ENCODE results near the gene GPR183. TPM values are rescaled to one million over a fixed set of nuclear protein-coding genes. Genes with fewer than 3 reads are reported as not detected.

The GPR183 gene
- total and polyA plus RNA-seq, 5 experiments from 2014 or later, result 8.4 to 35.5 (median 10.4) TPM

DNA sequence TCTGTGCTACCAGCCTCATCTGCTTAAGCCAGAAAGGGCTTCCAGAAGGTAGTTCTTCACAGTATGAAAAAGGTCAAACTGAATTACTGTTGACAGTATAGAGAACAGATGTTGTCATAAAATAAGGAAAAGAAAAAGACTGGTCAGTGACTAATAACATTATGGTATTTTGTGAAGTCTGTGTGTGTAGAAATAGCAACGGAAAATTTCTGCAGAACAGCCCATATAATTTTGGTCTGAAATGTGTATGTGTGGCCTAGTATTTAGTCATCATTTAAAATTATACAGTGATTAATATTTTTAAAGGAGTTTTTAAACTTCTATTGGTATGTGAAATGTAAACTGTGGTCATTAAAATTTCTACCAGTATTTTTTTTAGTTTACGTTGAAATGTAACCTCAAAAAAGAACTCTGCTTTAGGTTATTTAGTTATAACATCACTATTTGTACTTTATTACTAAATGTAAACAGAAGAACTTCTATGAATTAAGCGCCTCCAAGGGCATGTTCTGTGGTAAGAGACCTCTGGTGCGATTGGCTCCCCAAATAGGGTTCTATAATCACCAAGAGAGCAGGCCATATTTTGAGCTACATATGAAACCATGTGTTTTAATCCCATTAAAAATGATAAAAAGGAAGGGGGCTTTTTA, 3.3 kb upstream of the GPR183 start:
- peak overlapping the region in 8 of 10 donors; percentile 35 to 97 (median 86) for H3K27ac Mint-ChIP-seq
- DNase-seq (no peak), ATAC-seq (no peak)
- H3K27me3 Mint-ChIP-seq, result no peaks in the 10 kb centered on the region
- H3K36me3 Mint-ChIP-seq, result peaks cover 5 to 37% (median 11%) of the 10 kb centered on the region in 3 donors
- no peaks in the 10 kb centered on the region for H3K9me3 Mint-ChIP-seq
- POLR2A ChIA-PET, result interaction anchor here (1.5 kb wide), 1 partner anchor 18 kb away, joined by 3 read pairs; no protein-coding TSS in a partner anchor
- peak overlapping the region in 4 of 10 donors; percentile 30 to 57 (median 45) for H3K4me3 Mint-ChIP-seq
- H3K4me1 Mint-ChIP-seq, result peaks cover 36 to 91% (median 87%) of the 10 kb centered on the region in 4 donors

DNA sequence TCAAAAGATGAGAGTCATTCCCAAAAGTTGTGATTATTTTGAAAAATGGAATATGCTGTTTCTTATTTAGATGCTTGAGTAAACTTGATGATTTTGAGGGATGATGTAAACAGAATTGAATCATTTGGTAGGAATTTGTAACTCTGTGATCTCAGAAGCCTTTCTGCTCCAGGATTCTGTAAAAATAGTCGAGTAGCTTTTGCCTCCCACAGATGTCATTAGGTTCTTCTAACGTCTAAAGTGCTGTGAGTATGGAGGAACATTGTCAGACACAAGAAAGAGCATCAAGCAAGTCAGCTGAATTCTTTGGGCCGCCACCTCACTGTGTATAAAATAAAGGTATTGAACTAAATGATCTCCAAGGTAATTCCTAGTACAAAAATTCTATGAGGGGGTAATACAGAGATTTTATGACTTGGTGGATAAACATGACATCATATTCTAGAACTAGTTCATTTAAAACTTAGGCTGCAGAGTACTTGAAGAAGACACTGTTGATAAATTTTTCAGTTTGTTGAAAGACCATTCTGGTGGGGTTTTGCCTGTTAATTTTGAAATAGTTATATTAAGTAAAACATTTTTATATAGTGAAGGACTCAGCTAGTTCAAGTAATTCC, 1.4 kb upstream of the GPR183 start:
- Mint-ChIP-seq H3K27ac (peak overlapping the region in 9 of 10 donors; percentile 0 to 94 (median 81)), H3K4me3 (peak overlapping the region in 4 of 10 donors; percentile 3 to 96 (median 68)), H3K36me3 (peaks cover 0 to 50% (median 11%) of the 10 kb centered on the region in 3 donors), H3K27me3 (no peaks in the 10 kb centered on the region), H3K9me3 (no peaks in the 10 kb centered on the region), H3K4me1 (peaks cover 35 to 88% (median 86%) of the 10 kb centered on the region in 4 donors)
- POLR2A ChIA-PET, result interaction anchor here (0.7 to 3.0 kb wide), 2 partner anchors 11 to 47 kb away, joined by 3 to 12 read pairs; no protein-coding TSS in a partner anchor
- no peak for ATAC-seq
- no peak for DNase-seq

DNA sequence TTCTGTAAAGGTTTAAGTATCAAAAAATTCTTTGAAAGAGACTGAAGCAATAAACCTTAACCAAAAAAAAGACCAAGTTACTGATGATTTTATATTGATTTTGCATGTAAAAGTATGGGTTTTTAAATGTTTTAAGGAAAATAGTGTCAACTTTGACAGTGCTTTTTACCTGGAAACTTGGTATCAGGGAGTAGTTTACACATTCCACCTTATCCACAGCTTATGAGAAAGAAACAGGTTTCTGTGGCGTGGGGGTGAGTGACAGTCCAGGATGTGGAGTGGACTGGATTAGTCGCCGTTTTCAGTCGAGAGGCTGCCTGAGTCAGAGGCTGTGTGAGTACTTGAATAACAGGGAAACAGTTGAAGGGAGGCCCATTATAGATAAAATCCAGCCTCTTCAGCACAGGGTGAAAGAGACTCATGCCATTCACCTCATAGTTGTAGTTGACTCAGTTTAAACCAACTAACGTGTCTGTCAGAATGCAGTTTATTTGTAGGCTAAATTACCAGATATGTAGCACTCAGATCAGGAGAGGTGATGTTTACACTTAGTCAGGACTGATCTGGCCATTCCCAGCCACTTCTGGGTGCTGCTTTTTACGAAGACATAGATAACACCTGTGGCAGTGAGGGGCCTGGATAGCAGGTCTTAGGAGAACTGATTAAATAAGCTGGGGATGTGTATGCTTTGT, 595 bp upstream of the GPR183 start:
- Mint-ChIP-seq H3K9me3 (no peaks in the 10 kb centered on the region), H3K36me3 (peaks cover 0 to 55% (median 11%) of the 10 kb centered on the region in 3 donors), H3K27me3 (no peaks in the 10 kb centered on the region), H3K4me1 (peaks cover 32 to 90% (median 87%) of the 10 kb centered on the region in 4 donors), H3K27ac (peak overlapping the region; percentile 75 to 94 (median 87)), H3K4me3 (peak overlapping the region; percentile 68 to 96 (median 82))
- ATAC-seq (peak; percentile 18 to 34), DNase-seq (no peak)
- POLR2A ChIA-PET, result interaction anchor here (0.9 to 3.0 kb wide), 5 partner anchors 10 to 75 kb away, joined by 4 to 12 read pairs (median 7); no protein-coding TSS in a partner anchor

DNA sequence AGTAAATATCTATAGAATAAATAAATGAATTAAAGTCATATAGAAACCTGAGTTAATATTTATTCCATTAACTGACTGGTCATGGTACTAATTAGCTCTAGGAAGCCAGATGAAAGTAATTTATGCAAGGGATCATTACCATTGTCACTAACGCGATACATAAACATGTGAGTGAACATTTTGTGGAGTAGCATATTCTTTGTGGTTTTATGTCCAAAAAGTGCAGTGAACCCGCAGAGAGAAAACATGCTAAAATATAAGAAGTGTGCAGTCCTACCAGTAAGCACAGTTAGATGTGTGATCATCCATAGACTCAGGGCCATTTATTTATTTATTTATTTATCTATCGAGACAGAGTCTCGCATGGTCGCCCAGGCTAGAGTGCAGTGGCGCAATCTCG, 1.6 kb downstream of the GPR183 start:
- H3K9me3 Mint-ChIP-seq, result no peaks in the 10 kb centered on the region
- peak overlapping the region; percentile 68 to 96 (median 86) for H3K4me3 Mint-ChIP-seq
- no peaks in the 10 kb centered on the region for H3K27me3 Mint-ChIP-seq
- H3K4me1 Mint-ChIP-seq, result peaks cover 25 to 86% (median 79%) of the 10 kb centered on the region in 4 donors
- H3K27ac Mint-ChIP-seq, result peak overlapping the region in 7 of 10 donors; percentile 43 to 94 (median 81)
- DNase-seq (no peak), ATAC-seq (no peak)
- POLR2A ChIA-PET, result interaction anchor here (1.2 to 2.3 kb wide), 6 partner anchors 13 to 77 kb away, joined by 4 to 10 read pairs (median 6); no protein-coding TSS in a partner anchor
- peaks cover 0 to 54% (median 13%) of the 10 kb centered on the region in 3 donors for H3K36me3 Mint-ChIP-seq

DNA sequence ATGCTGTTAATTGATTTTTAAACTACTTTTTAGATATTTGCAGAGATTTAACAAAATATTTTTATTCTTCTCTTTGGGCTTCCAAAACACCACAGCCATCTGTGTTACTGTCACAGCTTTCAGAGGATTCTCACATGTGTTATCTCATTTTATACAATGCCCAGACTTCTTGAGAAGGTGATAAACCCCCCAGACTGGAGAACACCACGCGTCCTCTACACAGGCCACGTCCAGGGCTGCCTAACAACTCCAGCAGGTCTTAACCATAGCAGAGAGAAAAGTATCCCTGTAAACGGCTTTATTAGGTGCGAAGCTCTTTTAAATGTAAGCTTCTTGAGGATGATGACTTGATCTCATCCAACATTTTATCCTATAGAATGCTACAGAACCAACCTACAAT, 2.0 kb downstream of the GPR183 start:
- POLR2A ChIA-PET, result interaction anchor here (1.2 to 2.3 kb wide), 5 partner anchors 13 to 78 kb away, joined by 4 to 10 read pairs (median 5); no protein-coding TSS in a partner anchor
- H3K27me3 Mint-ChIP-seq, result no peaks in the 10 kb centered on the region
- peak overlapping the region; percentile 18 to 96 (median 72) for H3K4me3 Mint-ChIP-seq
- H3K36me3 Mint-ChIP-seq, result peaks cover 0 to 54% (median 13%) of the 10 kb centered on the region in 3 donors
- no peak for DNase-seq
- peak overlapping the region in 9 of 10 donors; percentile 57 to 94 (median 77) for H3K27ac Mint-ChIP-seq
- H3K9me3 Mint-ChIP-seq, result no peaks in the 10 kb centered on the region
- ATAC-seq, result no peak
- H3K4me1 Mint-ChIP-seq, result peaks cover 27 to 86% (median 80%) of the 10 kb centered on the region in 4 donors

DNA sequence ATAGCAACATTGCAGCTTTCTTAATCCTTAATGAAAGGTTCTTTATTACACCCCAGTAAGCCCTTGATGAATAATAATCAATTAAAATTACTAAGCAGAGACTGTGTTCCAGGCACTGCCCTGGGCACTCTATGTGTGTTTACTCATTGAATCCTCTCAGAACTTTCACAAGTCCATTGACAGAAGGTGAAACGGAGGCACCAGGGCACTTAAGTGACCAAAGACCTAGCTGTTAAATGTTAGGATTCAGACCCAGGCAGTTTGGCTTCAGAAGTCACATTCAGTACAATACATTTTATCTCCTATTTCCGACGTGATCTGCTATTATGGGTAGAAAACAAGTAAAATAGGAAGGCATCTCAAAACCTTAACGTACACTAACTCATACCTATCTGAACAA, 2.7 kb downstream of the GPR183 start:
- Mint-ChIP-seq H3K4me1 (peaks cover 30 to 86% (median 81%) of the 10 kb centered on the region in 4 donors), H3K4me3 (peak overlapping the region; percentile 49 to 96 (median 76)), H3K27me3 (no peaks in the 10 kb centered on the region), H3K27ac (peak overlapping the region in 9 of 10 donors; percentile 58 to 94 (median 87)), H3K9me3 (no peaks in the 10 kb centered on the region), H3K36me3 (peaks cover 0 to 48% (median 11%) of the 10 kb centered on the region in 3 donors)
- DNase-seq (no peak), ATAC-seq (no peak)
- POLR2A ChIA-PET, result interaction anchor here (0.6 to 1.8 kb wide), 5 partner anchors 10 to 48 kb away, joined by 3 to 5 read pairs (median 4); no protein-coding TSS in a partner anchor

DNA sequence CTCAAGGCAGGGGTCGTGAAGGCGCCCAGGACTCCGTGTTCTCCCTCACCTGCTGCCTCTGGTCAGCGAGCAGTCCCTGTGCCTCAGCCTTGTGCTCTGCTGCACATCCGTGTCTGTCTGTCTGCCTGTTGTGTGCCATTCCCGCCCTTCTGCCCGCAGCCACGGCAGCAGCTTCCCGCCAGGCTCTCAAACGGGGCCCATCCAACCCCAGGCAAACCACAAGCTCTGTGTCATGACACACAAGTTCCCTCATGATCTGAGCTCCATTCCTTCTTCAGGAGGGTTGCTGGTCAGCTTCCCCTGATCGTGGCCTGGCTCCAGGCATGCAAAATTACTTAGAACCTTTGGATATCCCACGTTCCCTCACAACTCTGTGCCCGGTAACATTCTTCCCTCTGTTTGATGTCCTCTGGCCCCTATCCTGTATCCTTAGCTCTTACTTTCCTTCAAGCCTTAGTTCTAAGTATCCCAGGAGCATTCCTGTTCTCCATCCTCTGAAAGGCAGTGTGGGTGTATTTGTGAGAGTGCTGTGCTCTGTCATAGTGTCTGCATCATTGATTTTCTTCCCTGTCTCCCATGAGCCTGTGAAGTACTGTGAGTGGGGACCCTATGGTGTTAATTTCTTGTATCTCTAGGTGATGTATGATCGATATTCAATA, 3.2 kb downstream of the GPR183 start:
- POLR2A ChIA-PET, result interaction anchor here (0.6 to 1.8 kb wide), 6 partner anchors 9 to 49 kb away, joined by 3 to 5 read pairs (median 4); no protein-coding TSS in a partner anchor

DNA sequence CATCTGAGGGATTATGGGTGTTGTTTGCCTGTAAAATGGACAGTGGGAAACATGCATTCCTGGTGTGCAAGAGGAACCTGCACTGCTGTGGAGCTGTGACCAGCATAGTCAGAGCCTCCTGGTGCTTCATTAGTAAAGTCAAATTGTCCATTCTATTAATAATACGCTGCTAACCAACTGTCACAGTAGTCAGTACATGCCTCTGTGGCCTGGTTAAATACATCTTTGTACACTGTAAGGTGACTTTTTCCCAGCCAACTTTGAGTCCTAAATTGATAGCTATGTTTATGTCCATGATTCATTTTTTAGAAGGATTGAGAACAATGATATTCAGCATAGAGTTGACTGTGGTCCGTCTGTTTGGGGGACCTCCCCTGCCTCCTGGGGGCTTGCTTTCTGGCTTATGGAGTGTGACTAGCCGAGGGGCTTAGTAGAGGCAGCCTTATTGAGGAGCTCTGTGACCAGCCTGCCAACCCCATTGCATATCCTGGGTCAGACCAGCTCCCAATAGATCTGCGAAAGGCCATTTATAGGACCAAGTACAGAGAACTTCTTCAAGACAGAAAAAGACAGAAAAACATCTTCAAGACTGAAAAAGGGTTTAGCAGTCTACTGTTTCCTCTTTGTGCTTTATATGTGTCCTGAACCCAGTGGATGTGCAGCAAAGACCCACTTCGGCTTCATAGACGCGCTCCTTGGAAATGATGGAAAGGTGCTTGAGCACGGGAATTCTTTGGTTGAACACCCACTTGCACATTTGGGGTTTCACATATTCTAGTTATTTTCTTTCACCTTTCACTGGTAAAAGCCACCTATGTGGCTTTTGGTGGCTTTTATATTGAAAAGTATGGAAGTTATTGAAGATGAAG, 4.3 kb downstream of the GPR183 start:
- Mint-ChIP-seq H3K4me3 (peak overlapping the region in 9 of 10 donors; percentile 12 to 96 (median 68)), H3K27ac (peak overlapping the region; percentile 58 to 94 (median 86))

More for the DNA sequence above, 3.2 kb downstream of the GPR183 start:
- peaks cover 33 to 86% (median 82%) of the 10 kb centered on the region in 4 donors for H3K4me1 Mint-ChIP-seq
- no peaks in the 10 kb centered on the region for H3K27me3 Mint-ChIP-seq
- H3K27ac Mint-ChIP-seq, result peak overlapping the region; percentile 31 to 94 (median 86)
- peaks cover 0 to 45% (median 9%) of the 10 kb centered on the region in 3 donors for H3K36me3 Mint-ChIP-seq
- DNase-seq, result no peak
- no peak for ATAC-seq
- H3K9me3 Mint-ChIP-seq, result no peaks in the 10 kb centered on the region
- peak overlapping the region; percentile 37 to 96 (median 76) for H3K4me3 Mint-ChIP-seq

DNA sequence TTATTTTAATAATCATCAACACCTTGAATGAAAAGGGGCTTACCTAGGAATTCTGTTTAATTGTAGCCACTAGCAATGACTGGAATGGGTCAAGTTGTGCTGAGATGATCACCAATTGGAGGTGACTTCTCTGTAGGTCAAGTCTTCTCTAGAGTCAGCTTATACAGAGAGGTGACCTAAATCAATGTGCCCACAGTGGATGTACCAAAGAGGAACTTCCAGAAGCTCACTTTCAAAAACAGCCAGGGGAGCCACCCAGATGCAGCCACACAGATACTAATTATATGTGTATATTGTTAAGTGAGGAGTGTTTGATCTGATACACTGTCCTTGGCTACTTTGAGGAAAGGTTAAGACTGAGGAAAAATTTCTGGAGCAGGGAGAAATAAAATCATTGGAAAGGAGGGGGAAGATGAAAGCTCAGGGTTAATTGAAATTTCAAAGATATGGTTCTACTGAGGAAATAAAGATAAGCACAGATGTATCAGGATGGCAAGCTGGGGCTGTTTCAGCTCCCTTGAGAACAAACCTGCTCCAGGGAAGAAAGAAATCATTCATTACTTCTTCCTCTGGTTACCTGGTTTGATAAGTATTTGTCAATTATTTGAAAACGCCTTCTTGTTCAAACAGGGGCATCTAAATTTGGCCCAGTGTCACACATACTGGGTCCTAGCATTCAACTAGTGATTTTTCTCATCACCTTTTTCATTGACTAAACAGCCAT, 5.1 kb downstream of the GPR183 start:
- Mint-ChIP-seq H3K27me3 (no peaks in the 10 kb centered on the region), H3K4me3 (peak overlapping the region; percentile 4 to 96 (median 34)), H3K36me3 (peaks cover 0 to 41% (median 5%) of the 10 kb centered on the region in 3 donors), H3K4me1 (peaks cover 36 to 85% (median 81%) of the 10 kb centered on the region in 4 donors), H3K27ac (peak overlapping the region; percentile 10 to 94 (median 70)), H3K9me3 (no peaks in the 10 kb centered on the region)
- ATAC-seq, result no peak
- POLR2A ChIA-PET, result interaction anchor here (0.5 to 1.6 kb wide), 2 partner anchors 51 to 319 kb away, joined by 3 to 4 read pairs; no protein-coding TSS in a partner anchor
- no peak for DNase-seq

More for the DNA sequence above, 4.3 kb downstream of the GPR183 start:
- Mint-ChIP-seq H3K36me3 (peaks cover 0 to 37% (median 5%) of the 10 kb centered on the region in 3 donors), H3K27me3 (no peaks in the 10 kb centered on the region), H3K9me3 (no peaks in the 10 kb centered on the region), H3K4me1 (peaks cover 33 to 85% (median 81%) of the 10 kb centered on the region in 4 donors)
- ATAC-seq (no peak), DNase-seq (no peak)
- POLR2A ChIA-PET, result interaction anchor here (0.5 to 1.8 kb wide), 5 partner anchors 15 to 320 kb away, joined by 3 to 5 read pairs (median 4); no protein-coding TSS in a partner anchor
